Mucosa of rectum (tissue), 2 donors: ENCODE measurements around the gene ARG1.

Experiments used
- H3K27ac ChIP-seq, 2 donors: one replicate each; pipeline ENCODE4 v1.7.0; 2013; ENCODE audit warnings: inconsistent platforms in 2 of 2, low read depth in 2 of 2, low read length in 2 of 2
- H3K27me3 ChIP-seq, 2 donors: one replicate each; pipeline ENCODE4 v1.7.0; 2013; ENCODE audit warnings: low read length in 2 of 2; ENCODE audit not compliant: control insufficient read depth in 2 of 2, insufficient read depth in 2 of 2
- H3K36me3 ChIP-seq, 2 donors: one replicate each; pipeline ENCODE4 v1.7.0; 2013; ENCODE audit warnings: low read length in 2 of 2; ENCODE audit not compliant: control insufficient read depth in 2 of 2, insufficient read depth in 2 of 2
- H3K4me1 ChIP-seq, 2 donors: one replicate each; pipeline ENCODE4 v1.7.0; 2013; ENCODE audit warnings: low read length in 2 of 2, mild to moderate bottlenecking in 1 of 2; ENCODE audit not compliant: control insufficient read depth in 2 of 2, insufficient read depth in 2 of 2
- H3K4me3 ChIP-seq, 2 donors: one replicate each; pipeline ENCODE4 v1.7.0; 2013; ENCODE audit warnings: low read length in 2 of 2
- H3K9ac ChIP-seq, 2 donors: one replicate each; pipeline ENCODE4 v1.7.0; 2013; ENCODE audit warnings: low read length in 2 of 2, low read depth in 1 of 2, mild to moderate bottlenecking in 1 of 2
- H3K9me3 ChIP-seq, 2 donors: one replicate each; pipeline ENCODE4 v1.7.0; 2013; ENCODE audit warnings: low read length in 2 of 2; ENCODE audit not compliant: control insufficient read depth in 2 of 2
- donor health status: healthy.
- donor health status: Normal muscosa, but diverticular disease.

The ARG1 gene

DNA sequence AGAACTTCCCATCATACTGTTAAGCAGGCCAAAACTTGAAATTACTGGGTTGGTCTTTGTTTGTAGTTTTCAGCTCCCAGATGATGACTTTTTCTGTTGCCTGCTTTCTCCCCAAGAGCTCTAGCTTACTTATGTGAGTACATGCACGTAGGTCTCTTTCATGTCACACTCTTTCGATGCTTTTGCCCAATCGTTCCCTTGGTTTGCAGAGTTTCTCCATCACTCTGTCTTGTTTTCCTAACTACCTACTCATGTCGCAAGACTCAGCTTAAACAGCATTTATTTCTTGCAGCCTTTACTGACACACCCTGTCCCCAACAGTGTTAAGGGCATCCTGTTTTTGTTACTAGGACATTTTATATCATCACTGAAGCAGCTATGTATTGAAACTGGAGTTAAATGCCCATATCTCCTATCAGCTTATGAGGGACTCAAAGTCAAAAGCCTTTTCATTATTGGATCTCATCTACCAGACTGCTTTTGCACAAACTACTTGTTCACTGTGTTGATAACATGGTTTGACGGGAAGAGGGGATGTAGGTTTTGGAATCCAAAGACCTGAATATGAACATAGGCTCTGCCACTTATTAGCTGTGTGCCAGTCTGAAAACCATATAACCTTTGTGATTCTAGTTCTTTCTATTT lies 2.9 kb downstream of the ARG1 start:
- no peak overlapping the region for H3K27ac ChIP-seq
- no peak overlapping the region for H3K4me3 ChIP-seq
- H3K4me1 ChIP-seq = no peaks in the 10 kb centered on the region
- H3K9me3 ChIP-seq = no peaks in the 10 kb centered on the region
- peaks cover 19 to 26% of the 10 kb centered on the region in 2 donors for H3K36me3 ChIP-seq
- H3K9ac ChIP-seq = no peak overlapping the region
- no peaks in the 10 kb centered on the region for H3K27me3 ChIP-seq

DNA sequence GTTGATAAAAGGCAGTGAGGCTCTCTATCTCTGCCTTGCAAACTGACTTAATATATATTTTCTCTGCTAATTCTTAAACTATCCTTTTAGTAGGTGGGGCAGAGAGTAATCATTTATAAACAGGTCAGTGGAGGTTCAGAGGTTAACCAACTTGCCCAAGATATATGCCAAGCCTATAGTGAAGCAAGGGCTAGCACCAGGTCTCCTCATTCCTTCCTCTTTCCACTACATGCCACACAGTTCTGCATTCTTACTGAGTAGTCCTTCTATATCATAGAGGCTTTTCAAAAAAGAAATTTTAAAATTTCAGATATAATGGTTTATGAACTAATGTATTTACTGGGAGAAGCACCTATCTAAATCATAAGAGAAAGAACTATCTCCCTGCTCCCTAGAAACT lies 8.5 kb downstream of the ARG1 start:
- Histone ChIP-seq H3K36me3 (peaks cover 49 to 50% of the 10 kb centered on the region in 2 donors), H3K4me3 (no peak overlapping the region), H3K9ac (no peak overlapping the region), H3K9me3 (no peaks in the 10 kb centered on the region), H3K4me1 (no peaks in the 10 kb centered on the region), H3K27ac (no peak overlapping the region), H3K27me3 (no peaks in the 10 kb centered on the region)

- H3K36me3 ChIP-seq = peaks cover 69% of the 10 kb centered on the region in 2 donors
- H3K9ac ChIP-seq = no peak overlapping the region
- H3K9me3 ChIP-seq = no peaks in the 10 kb centered on the region
- no peaks in the 10 kb centered on the region for H3K27me3 ChIP-seq
- H3K4me1 ChIP-seq = no peaks in the 10 kb centered on the region
- H3K27ac ChIP-seq = no peak overlapping the region
- no peak overlapping the region for H3K4me3 ChIP-seq
Measured at GRCh38 chr6:131586543-131586942, 13.5 kb downstream of the ARG1 start.

DNA sequence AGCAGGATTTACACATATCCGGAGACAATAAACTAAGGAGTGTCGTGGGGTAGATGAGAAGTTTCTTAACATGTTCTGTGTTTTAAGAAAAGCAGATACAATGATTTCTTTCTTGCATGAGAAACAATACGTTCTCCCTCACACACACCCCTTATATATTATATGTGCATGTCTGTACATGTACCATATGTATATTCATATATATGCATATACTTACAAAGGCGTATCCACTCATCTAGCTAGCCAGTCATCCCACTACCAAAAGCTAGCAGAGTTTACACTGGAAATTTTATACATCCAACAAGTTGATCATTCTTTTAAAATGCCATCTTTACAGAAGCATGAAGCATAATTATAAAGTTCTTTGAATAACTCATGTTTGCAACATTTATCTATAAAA lies 14.9 kb downstream of the ARG1 start:
- no peaks in the 10 kb centered on the region for H3K9me3 ChIP-seq
- H3K27ac ChIP-seq = no peak overlapping the region
- H3K27me3 ChIP-seq = no peaks in the 10 kb centered on the region
- H3K4me1 ChIP-seq = no peaks in the 10 kb centered on the region
- no peak overlapping the region for H3K4me3 ChIP-seq
- H3K9ac ChIP-seq = no peak overlapping the region
- peaks cover 76 to 77% of the 10 kb centered on the region in 2 donors for H3K36me3 ChIP-seq

DNA sequence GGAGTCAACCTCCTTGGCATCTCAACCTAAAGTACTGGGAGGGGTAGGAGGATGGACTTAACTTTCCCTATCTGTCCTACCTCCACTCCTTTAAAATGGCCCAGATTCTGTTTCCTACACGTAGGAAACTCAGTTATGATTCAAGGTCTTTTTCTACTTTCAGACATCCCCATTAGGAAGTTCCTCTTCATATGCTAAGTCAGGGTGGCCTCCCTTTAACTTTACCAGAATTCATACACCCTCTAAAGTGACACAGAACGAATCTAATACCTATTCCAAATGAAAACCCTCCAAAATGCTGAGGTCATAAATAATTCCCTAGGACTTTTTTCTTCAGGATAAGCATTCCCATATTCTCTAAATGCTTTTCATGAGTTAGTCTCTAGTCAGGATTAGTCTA lies 15.6 kb downstream of the ARG1 start:
- Histone ChIP-seq H3K27ac (no peak overlapping the region), H3K9me3 (no peaks in the 10 kb centered on the region), H3K36me3 (peaks cover 76 to 77% of the 10 kb centered on the region in 2 donors), H3K27me3 (no peaks in the 10 kb centered on the region), H3K9ac (no peak overlapping the region), H3K4me3 (no peak overlapping the region), H3K4me1 (no peaks in the 10 kb centered on the region)

DNA sequence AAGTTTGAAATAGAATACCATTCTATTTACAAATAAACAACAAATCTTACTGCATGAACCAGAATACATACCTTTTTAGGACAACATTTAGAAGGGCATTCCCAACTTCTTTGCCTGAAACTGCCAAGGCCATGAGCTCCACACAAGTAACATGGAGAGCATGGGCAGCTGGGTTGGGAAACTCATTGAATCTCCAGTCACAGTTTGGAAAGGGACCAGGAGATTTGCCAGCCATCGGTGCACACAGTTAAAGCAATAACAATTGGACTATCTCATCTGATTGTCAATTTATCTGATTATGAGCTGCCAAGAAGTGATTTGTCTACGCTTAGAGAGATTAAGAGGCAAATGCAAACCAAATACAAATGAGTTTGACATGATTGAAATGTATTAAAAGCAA lies 19.9 kb downstream of the ARG1 start:
- H3K36me3 ChIP-seq = peaks cover 83 to 84% of the 10 kb centered on the region in 2 donors

DNA sequence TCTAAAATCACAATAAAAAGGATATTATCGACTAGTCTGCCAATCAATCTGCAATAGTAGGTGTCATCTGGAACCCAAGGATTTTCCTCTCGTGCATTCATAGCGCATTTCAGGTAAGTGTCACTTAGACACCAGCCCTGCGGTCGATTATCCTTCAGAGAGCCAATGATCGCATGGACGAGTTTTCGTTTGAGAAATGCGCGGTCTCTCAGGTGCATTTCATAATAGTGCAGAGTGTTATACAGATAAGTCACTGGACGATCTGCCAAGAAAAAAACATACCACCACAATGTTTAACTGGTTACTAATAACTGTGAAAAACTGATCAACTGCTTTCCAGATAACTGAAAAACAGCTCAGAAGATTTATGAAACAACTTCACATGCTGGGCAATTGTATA lies 21.0 kb downstream of the ARG1 start:
- H3K4me1 ChIP-seq = no peaks in the 10 kb centered on the region
- H3K9ac ChIP-seq = no peak overlapping the region
- H3K27me3 ChIP-seq = no peaks in the 10 kb centered on the region
- H3K27ac ChIP-seq = no peak overlapping the region
- H3K36me3 ChIP-seq = peaks cover 82 to 83% of the 10 kb centered on the region in 2 donors
- no peak overlapping the region for H3K4me3 ChIP-seq
- no peaks in the 10 kb centered on the region for H3K9me3 ChIP-seq

More for the DNA sequence above, 19.9 kb downstream of the ARG1 start:
- no peak overlapping the region for H3K4me3 ChIP-seq
- no peaks in the 10 kb centered on the region for H3K4me1 ChIP-seq
- no peaks in the 10 kb centered on the region for H3K9me3 ChIP-seq
- no peak overlapping the region for H3K9ac ChIP-seq
- no peaks in the 10 kb centered on the region for H3K27me3 ChIP-seq
- H3K27ac ChIP-seq = no peak overlapping the region

DNA sequence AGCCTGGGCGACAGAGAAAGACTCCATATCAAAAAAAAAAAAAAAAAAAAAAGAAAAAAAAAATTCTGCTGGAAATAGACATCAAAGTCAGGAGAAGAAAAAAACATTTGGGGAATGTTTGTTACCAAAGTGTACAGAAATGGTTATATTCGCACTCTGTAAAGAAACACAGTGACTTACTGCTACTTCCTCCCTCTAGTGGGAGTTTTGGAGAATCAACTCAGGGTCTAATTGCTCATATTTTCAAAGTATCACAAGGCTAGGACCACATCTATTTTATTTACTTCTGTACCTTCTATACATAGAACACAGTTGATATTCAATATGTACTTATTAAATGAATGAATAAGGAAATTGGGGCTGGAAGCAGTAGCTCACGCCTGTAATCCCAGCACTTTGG lies 24.4 kb downstream of the ARG1 start:
- H3K36me3 ChIP-seq = peaks cover 80% of the 10 kb centered on the region in 2 donors
- no peak overlapping the region for H3K27ac ChIP-seq
- no peaks in the 10 kb centered on the region for H3K4me1 ChIP-seq
- H3K4me3 ChIP-seq = no peak overlapping the region
- no peak overlapping the region for H3K9ac ChIP-seq
- no peaks in the 10 kb centered on the region for H3K9me3 ChIP-seq
- H3K27me3 ChIP-seq = no peaks in the 10 kb centered on the region

DNA sequence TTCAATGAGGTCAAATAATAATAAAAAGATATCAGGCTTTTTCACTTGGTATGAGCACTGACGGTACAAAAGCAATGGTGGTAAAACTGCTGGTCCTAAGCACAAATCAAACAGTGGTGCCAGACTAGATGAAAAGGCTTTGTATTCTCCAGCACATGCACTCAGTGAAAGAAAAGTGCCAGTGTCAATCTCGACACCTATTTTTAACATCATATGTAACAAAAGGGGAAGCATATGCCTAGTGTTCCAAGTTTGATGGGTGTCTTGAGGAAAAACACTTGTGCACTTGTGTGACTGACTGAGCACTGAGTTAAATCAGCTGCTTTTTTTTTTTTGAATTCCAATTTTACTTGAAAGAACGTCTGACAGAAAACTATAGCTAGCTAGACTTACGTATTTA lies 27.7 kb downstream of the ARG1 start:
- H3K27me3 ChIP-seq = no peaks in the 10 kb centered on the region
- no peaks in the 10 kb centered on the region for H3K9me3 ChIP-seq
- no peaks in the 10 kb centered on the region for H3K4me1 ChIP-seq
- H3K4me3 ChIP-seq = no peak overlapping the region
- H3K9ac ChIP-seq = no peak overlapping the region
- peaks cover 74 to 78% of the 10 kb centered on the region in 2 donors for H3K36me3 ChIP-seq
- no peak overlapping the region for H3K27ac ChIP-seq

GRCh38 chr6:131602781-131603312 lies 29.8 kb downstream of the ARG1 start:
- peaks cover 69 to 75% of the 10 kb centered on the region in 2 donors for H3K36me3 ChIP-seq
- no peak overlapping the region for H3K4me3 ChIP-seq
- no peak overlapping the region for H3K9ac ChIP-seq
- H3K27me3 ChIP-seq = no peaks in the 10 kb centered on the region
- no peaks in the 10 kb centered on the region for H3K9me3 ChIP-seq
- no peak overlapping the region for H3K27ac ChIP-seq
- H3K4me1 ChIP-seq = no peaks in the 10 kb centered on the region
